CD14-positive monocyte (primary cell): ENCODE results near the gene HBA1. TPM values are rescaled to one million over a fixed set of nuclear protein-coding genes. Genes with fewer than 3 reads are reported as not detected.
"Not testable (repeated sequence)": the region's sequence is repeated elsewhere in the genome, so short reads cannot be mapped to it uniquely, and the experiment has no call there.

Source experiments
- DNase-seq, 3 donors: peaks; one replicate each; pipeline ENCODE4 v3.0.0-alpha.2; 2011 to 2022
- H2AFZ ChIP-seq: 2 replicates; pipeline ENCODE4 v1.6.0; 2012; ENCODE audit warnings: mild to moderate bottlenecking, low read depth, low read length, inconsistent platforms; ENCODE audit not compliant: insufficient read depth, poor library complexity, severe bottlenecking
- H3K27ac ChIP-seq, 2 donors: 1 replicate in 1 of 2; 2 replicates in 1 of 2; pipeline ENCODE4 v1.5.1; 2012 to 2013; ENCODE audit warnings: low read length in 2 of 2, control low read depth in 1 of 2, inconsistent platforms in 1 of 2, low read depth in 1 of 2, mild to moderate bottlenecking in 1 of 2
- H3K27me3 ChIP-seq, 2 donors: one replicate each; pipeline versions ENCODE4 v1.6.0 to v1.6.1; 2011 to 2013; ENCODE audit warnings: low read length in 2 of 2; ENCODE audit not compliant: control insufficient read depth in 2 of 2, insufficient read depth in 2 of 2
- H3K36me3 ChIP-seq, 2 donors: replicated peaks in 1 of 2; 1 replicate in 1 of 2; 2 replicates in 1 of 2; pipeline versions ENCODE4 v1.5.1 to v1.6.1; 2012 to 2013; ENCODE audit warnings: low read length in 2 of 2, control low read depth in 1 of 2, inconsistent platforms in 1 of 2, mild to moderate bottlenecking in 1 of 2; ENCODE audit not compliant: insufficient read depth in 2 of 2, control insufficient read depth in 1 of 2
- H3K4me1 ChIP-seq, 2 donors: 1 replicate in 1 of 2; 2 replicates in 1 of 2; pipeline versions ENCODE4 v1.5.1 to v1.6.1; 2012 to 2013; ENCODE audit warnings: low read length in 2 of 2, control low read depth in 1 of 2, inconsistent platforms in 1 of 2, mild to moderate bottlenecking in 1 of 2, moderate library complexity in 1 of 2; ENCODE audit not compliant: insufficient read depth in 2 of 2, control insufficient read depth in 1 of 2
- H3K4me2 ChIP-seq: replicated peaks from 2 replicates; pipeline ENCODE3; 2012; ENCODE audit warnings: low read length, moderate library complexity, mild to moderate bottlenecking; ENCODE audit not compliant: poor library complexity, severe bottlenecking; ENCODE audit errors: extremely low read depth
- H3K4me3 ChIP-seq, 3 experiments: fragments of 200-600 bp in 1 of 3; sonication (generic) in 1 of 3; replicated peaks in 1 of 3; 1 replicate in 2 of 3; 2 replicates in 1 of 3; pipeline ENCODE4 v1.5.1; 2011 to 2013; ENCODE audit warnings: low read length in 3 of 3, mild to moderate bottlenecking in 3 of 3, control low read depth in 2 of 3, low read depth in 2 of 3, inconsistent platforms in 1 of 3, moderate library complexity in 1 of 3
- H3K79me2 ChIP-seq: 2 replicates; pipeline ENCODE4 v1.6.0; 2012; ENCODE audit warnings: mild to moderate bottlenecking, control low read depth, inconsistent platforms, low read length, moderate library complexity; ENCODE audit not compliant: insufficient read depth
- H3K9ac ChIP-seq: 2 replicates; pipeline ENCODE4 v1.6.0; 2017; ENCODE audit warnings: low read length, mild to moderate bottlenecking; ENCODE audit not compliant: insufficient read depth, poor library complexity, severe bottlenecking
- H3K9me3 ChIP-seq, 2 donors: replicated peaks in 1 of 2; 1 replicate in 1 of 2; 2 replicates in 1 of 2; pipeline versions ENCODE4 v1.5.1 to v1.6.1; 2012 to 2013; ENCODE audit warnings: low read length in 2 of 2, control low read depth in 1 of 2; ENCODE audit not compliant: control insufficient read depth in 1 of 2, insufficient read depth in 1 of 2
- H4K20me1 ChIP-seq: 2 replicates; pipeline ENCODE4 v1.6.0; 2012; ENCODE audit warnings: mild to moderate bottlenecking, low read length, control low read depth, moderate library complexity; ENCODE audit not compliant: insufficient read depth
- H3K27ac Mint-ChIP-seq, 7 donors: one replicate each; pipeline ENCODE4 v1.8.0; 2020; ENCODE audit warnings: mild to moderate bottlenecking in 7 of 7, mixed read lengths in 7 of 7, moderate library complexity in 6 of 7, inconsistent platforms in 2 of 7
- H3K27me3 Mint-ChIP-seq, 3 donors: one replicate each; pipeline ENCODE4 v1.8.0; 2021 to 2022; ENCODE audit warnings: low read depth in 3 of 3, mild to moderate bottlenecking in 3 of 3, mixed read lengths in 3 of 3, moderate library complexity in 3 of 3, inconsistent platforms in 1 of 3
- H3K36me3 Mint-ChIP-seq, 2 donors: one replicate each; pipeline ENCODE4 v1.8.0; 2020; ENCODE audit warnings: mixed read lengths in 2 of 2, inconsistent platforms in 1 of 2, mild to moderate bottlenecking in 1 of 2
- H3K4me1 Mint-ChIP-seq: one replicate; pipeline ENCODE4 v1.8.0; 2020; ENCODE audit warnings: mild to moderate bottlenecking, mixed read lengths
- H3K4me3 Mint-ChIP-seq, 2 donors: one replicate each; pipeline ENCODE4 v1.8.0; 2020; ENCODE audit warnings: mild to moderate bottlenecking in 2 of 2, mixed read lengths in 2 of 2, moderate library complexity in 1 of 2
- H3K9me3 Mint-ChIP-seq, 7 donors: one replicate each; pipeline ENCODE4 v1.8.0; 2020 to 2022; ENCODE audit warnings: mixed read lengths in 7 of 7, mild to moderate bottlenecking in 6 of 7, moderate library complexity in 6 of 7, inconsistent platforms in 2 of 7
- WGBS: methylation state at CpG from one replicate; pipeline ENCODE4 v1.1.5; 2013; ENCODE audit warnings: missing lambda C conversion rate; ENCODE audit not compliant: insufficient coverage; 5-methylcytosine and 5-hydroxymethylcytosine counted together
- intact Hi-C, 2 donors: fragments of 100-400 bp; cut with micrococcal nuclease; formaldehyde crosslinking; loops; one replicate each; pipeline versions ENCODE4 v1.15.0 to v1.15.1; 2023
- polyA plus RNA-seq, 3 donors: library from polyadenylated mRNA; depleted of rRNA in 1 of 3; unstranded in 2 of 3; stranded (reverse) in 1 of 3; fragments of 300-500 nt in 2 of 3; fragments of >200 nt in 1 of 3; fragmentation: Illumina TruSeq in 2 of 3; gene quantifications; 1 replicate in 2 of 3; 2 replicates in 1 of 3; pipeline ENCODE4 v1.2.3, GENCODE V29; 2012 to 2021
- TF ChIP-seq, protein P1 (sequence below): fragments of 200-600 bp; IDR thresholded peaks from one replicate; pipeline ENCODE4 v1.8.0; 2022; ENCODE audit warnings: antibody characterized with exemption, mild to moderate bottlenecking

The HBA1 gene
- polyA plus RNA-seq, 3 donors = 0.31 to 23.8 (median 22.9) TPM

DNA sequence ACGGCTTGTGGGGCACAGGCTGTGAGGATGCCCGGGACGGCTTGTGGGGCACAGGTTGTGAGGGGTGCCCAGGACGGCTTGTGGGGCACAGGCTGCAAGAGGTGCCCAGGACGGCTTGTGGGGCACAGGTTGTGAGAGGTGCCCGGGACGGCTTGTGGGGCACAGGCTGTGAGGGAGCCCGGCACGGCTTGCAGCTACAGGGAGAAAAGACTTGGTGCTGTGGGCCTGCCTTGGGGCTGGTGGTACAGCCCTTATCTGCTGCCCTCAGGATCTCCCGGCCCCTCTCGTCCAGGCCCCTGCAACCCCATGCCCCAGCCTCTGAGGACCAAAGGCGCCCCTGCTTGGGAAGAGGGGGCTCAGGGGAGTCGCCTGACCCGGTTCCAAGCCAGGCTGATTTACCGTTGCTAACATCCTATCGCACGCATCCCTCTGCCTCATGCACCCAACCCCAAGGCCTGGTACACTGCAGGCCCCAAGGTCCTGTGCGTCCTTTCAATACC, 15.7 kb upstream of the HBA1 start:
- Mint-ChIP-seq H3K4me3 (no peak overlapping the region), H3K27me3 (peaks cover 51 to 66% (median 61%) of the 10 kb centered on the region in 3 donors), H3K36me3 (no peaks in the 10 kb centered on the region), H3K4me1 (peaks cover 7% of the 10 kb centered on the region), H3K27ac (no peak overlapping the region), H3K9me3 (peaks cover 0 to 7% (median 5%) of the 10 kb centered on the region in 7 donors)
- no peaks in the 10 kb centered on the region for H3K36me3 ChIP-seq
- H3K9me3 ChIP-seq = peaks cover 0 to 5% of the 10 kb centered on the region in 2 donors
- no peak overlapping the region for H2AFZ ChIP-seq
- no peak overlapping the region for H3K9ac ChIP-seq
- H3K27ac ChIP-seq = no peak overlapping the region
- H4K20me1 ChIP-seq = no peaks in the 10 kb centered on the region
- H3K4me2 ChIP-seq = no peak overlapping the region
- DNase-seq = no peak
- peaks cover 8 to 9% of the 10 kb centered on the region in 2 donors for H3K4me1 ChIP-seq
- TF ChIP-seq, protein P1, sequence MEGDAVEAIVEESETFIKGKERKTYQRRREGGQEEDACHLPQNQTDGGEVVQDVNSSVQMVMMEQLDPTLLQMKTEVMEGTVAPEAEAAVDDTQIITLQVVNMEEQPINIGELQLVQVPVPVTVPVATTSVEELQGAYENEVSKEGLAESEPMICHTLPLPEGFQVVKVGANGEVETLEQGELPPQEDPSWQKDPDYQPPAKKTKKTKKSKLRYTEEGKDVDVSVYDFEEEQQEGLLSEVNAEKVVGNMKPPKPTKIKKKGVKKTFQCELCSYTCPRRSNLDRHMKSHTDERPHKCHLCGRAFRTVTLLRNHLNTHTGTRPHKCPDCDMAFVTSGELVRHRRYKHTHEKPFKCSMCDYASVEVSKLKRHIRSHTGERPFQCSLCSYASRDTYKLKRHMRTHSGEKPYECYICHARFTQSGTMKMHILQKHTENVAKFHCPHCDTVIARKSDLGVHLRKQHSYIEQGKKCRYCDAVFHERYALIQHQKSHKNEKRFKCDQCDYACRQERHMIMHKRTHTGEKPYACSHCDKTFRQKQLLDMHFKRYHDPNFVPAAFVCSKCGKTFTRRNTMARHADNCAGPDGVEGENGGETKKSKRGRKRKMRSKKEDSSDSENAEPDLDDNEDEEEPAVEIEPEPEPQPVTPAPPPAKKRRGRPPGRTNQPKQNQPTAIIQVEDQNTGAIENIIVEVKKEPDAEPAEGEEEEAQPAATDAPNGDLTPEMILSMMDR = no peak
- H3K27me3 ChIP-seq = peaks cover 14 to 30% of the 10 kb centered on the region in 2 donors
- no peaks in the 10 kb centered on the region for H3K79me2 ChIP-seq
- WGBS = 69% methylated on average over 13 of the region's 18 CpGs
- intact Hi-C loops = no loop called here
- no peak overlapping the region for H3K4me3 ChIP-seq

DNA sequence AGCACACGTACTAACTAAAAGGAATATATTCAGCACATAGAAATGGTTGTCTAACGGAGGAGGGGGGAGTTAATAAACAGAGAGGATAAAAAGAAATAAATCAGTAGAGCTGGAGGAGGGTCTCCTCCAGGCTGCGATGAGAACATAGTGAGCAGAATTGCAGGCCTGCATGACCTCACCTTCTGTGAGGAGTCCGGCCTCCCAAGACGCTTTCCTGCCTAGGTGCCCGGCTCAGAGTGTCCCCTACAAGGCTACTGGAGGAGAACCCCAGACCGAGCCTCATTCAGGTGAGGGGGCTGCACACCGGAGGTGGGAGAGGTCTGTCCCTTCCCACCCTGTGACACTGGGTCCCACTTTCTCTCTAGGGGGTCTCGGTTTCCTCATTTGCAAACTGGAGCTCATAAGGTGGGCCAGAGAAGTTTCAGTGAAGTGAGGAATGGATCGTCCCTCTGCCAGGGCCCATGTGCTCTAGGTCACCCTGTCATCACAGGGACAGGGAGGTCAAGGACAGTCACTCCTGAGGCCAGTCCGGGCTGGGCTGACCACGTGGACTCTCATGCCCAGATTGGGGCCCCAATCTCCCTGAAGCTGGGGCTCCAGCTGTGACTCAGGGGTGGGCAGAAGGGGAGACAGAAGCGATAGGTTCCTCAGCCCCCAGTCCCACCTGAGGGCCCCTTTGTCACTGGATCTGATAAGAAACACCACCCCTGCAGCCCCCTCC, 14.0 kb upstream of the HBA1 start:
- no peak overlapping the region for H3K9ac ChIP-seq
- intact Hi-C loops = no loop called here
- no peaks in the 10 kb centered on the region for H3K79me2 ChIP-seq
- no peak overlapping the region for H3K4me2 ChIP-seq
- no peaks in the 10 kb centered on the region for H3K36me3 ChIP-seq
- 97% methylated on average over 8 of the region's 13 CpGs for whole genome bisulfite sequencing
- H3K4me3 ChIP-seq = no peak overlapping the region
- H3K9me3 ChIP-seq = peaks cover 0 to 20% of the 10 kb centered on the region in 2 donors
- H4K20me1 ChIP-seq = no peaks in the 10 kb centered on the region
- no peak overlapping the region for H3K4me3 Mint-ChIP-seq
- H3K27ac Mint-ChIP-seq = no peak overlapping the region
- no peak overlapping the region for H3K27ac ChIP-seq
- H3K9me3 Mint-ChIP-seq = peaks cover 0 to 11% (median 6%) of the 10 kb centered on the region in 7 donors
- no peak overlapping the region for H2AFZ ChIP-seq
- H3K4me1 Mint-ChIP-seq = peaks cover 10% of the 10 kb centered on the region
- peaks cover 55 to 69% (median 60%) of the 10 kb centered on the region in 3 donors for H3K27me3 Mint-ChIP-seq
- no peak for DNase-seq
- TF ChIP-seq, protein P1 = no peak
- H3K27me3 ChIP-seq = peaks cover 24 to 36% of the 10 kb centered on the region in 2 donors
- H3K4me1 ChIP-seq = peaks cover 8 to 16% of the 10 kb centered on the region in 2 donors
- no peaks in the 10 kb centered on the region for H3K36me3 Mint-ChIP-seq

DNA sequence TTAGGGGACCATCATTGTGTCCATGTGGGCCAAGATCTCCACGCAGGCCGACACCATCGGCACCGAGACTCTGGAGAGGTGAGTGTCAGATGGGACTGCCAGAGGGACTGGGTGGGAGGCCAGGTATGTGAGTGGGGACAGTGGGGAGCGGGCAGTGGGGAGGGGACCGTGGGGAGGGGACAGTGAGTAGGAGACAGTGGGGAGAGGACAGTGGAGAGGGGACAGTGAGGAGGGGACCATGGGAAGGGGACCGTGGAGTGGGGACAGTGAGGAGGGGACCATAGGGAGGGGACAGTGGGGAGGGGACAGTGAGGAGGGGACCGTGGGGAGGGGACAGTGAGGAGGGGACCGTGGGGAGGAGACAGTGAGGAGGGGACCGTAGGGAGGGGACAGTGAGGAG, 13.3 kb upstream of the HBA1 start:
- H3K27me3 Mint-ChIP-seq = peaks cover 56 to 70% (median 60%) of the 10 kb centered on the region in 3 donors
- H3K36me3 Mint-ChIP-seq, H3K4me3 Mint-ChIP-seq, H3K27ac Mint-ChIP-seq, H3K9ac ChIP-seq, H3K27ac ChIP-seq, intact Hi-C loops, DNase-seq, H4K20me1 ChIP-seq, H3K4me1 Mint-ChIP-seq, H3K36me3 ChIP-seq, H2AFZ ChIP-seq, H3K4me2 ChIP-seq, H3K4me3 ChIP-seq, H3K79me2 ChIP-seq: not testable (repeated sequence)
- Histone ChIP-seq H3K27me3 (peaks cover 29 to 43% of the 10 kb centered on the region in 2 donors), H3K4me1 (peaks cover 8 to 16% of the 10 kb centered on the region in 2 donors), H3K9me3 (peaks cover 0 to 21% of the 10 kb centered on the region in 2 donors)
- 100% methylated on average over 2 of the region's 10 CpGs for WGBS
- peaks cover 0 to 11% (median 6%) of the 10 kb centered on the region in 7 donors for H3K9me3 Mint-ChIP-seq
